Ascending aorta (tissue), 2 donors: Measurements from ENCODE around the gene IWS1. TPM values are rescaled to one million over a fixed set of nuclear protein-coding genes. Genes with fewer than 3 reads are reported as not detected.

ENCODE experiments used
- DNase-seq, 2 donors: peaks; one replicate each; pipeline ENCODE4 v3.0.0-alpha.2; 2019; ENCODE audit warnings: low spot score in 2 of 2
- H3K27ac ChIP-seq, 2 donors: fragments of 200-600 bp; sonication (generic); one replicate each; pipeline ENCODE4 v1.5.1; 2016 to 2017; ENCODE audit warnings: mild to moderate bottlenecking in 1 of 2
- H3K27me3 ChIP-seq: fragments of 200-600 bp; sonication (generic); one replicate; pipeline ENCODE4 v1.5.1; 2017
- H3K36me3 ChIP-seq, 2 donors: fragments of 200-600 bp; sonication (generic); one replicate each; pipeline ENCODE4 v1.5.1; 2016
- H3K4me1 ChIP-seq, 2 donors: fragments of 200-600 bp; sonication (generic); one replicate each; pipeline ENCODE4 v1.5.1; 2016 to 2017; ENCODE audit warnings: mild to moderate bottlenecking in 1 of 2
- H3K4me3 ChIP-seq, 2 donors: fragments of 200-600 bp; sonication (generic); one replicate each; pipeline ENCODE4 v1.5.1; 2016 to 2017; ENCODE audit warnings: mild to moderate bottlenecking in 1 of 2
- H3K9me3 ChIP-seq, 2 donors: fragments of 200-600 bp; sonication (generic); one replicate each; pipeline ENCODE4 v1.5.1; 2016
- CTCF ChIP-seq, 3 experiments: fragments of 200-600 bp in 2 of 3; fragments of 450-650 bp in 1 of 3; sonication (generic) in 2 of 3; IDR thresholded peaks; one replicate each; pipeline ENCODE4 v1.5.1; 2016 to 2019; ENCODE audit warnings: antibody characterized with exemption in 3 of 3, mild to moderate bottlenecking in 1 of 3, moderate library complexity in 1 of 3
- intact Hi-C: fragments of 100-400 bp; cut with DNase I; formaldehyde crosslinking; loops from one replicate; pipeline ENCODE4 v1.15.1; 2023
- total RNA-seq: library from RNA; depleted of rRNA; stranded (reverse); fragments of >200 nt; gene quantifications from one replicate; pipeline ENCODE4 v1.1.0, GENCODE V29; 2016

IWS1 gene
- total RNA-seq, 1 donor from 2014 or later, result 54.6 TPM

- no peak overlapping the region for H3K4me3 ChIP-seq
- no peaks in the 10 kb centered on the region for H3K9me3 ChIP-seq
- intact Hi-C loops, result no loop called here
- no peak for TF ChIP-seq CTCF (IDR thresholded peaks at IDR 0.05)
- peaks cover 0 to 15% of the 10 kb centered on the region in 2 donors for H3K4me1 ChIP-seq
- peak overlapping the region in 1 of 2 donors; percentile 41 for H3K27ac ChIP-seq
- DNase-seq, result no peak
- no peaks in the 10 kb centered on the region for H3K27me3 ChIP-seq
- H3K36me3 ChIP-seq, result no peaks in the 10 kb centered on the region
Observed at GRCh38 chr2:127559454-127559853, 33.2 kb upstream of the IWS1 start.

- TF ChIP-seq CTCF (IDR thresholded peaks at IDR 0.05), result no peak
- intact Hi-C loops, result no loop called here
- H3K27me3 ChIP-seq, result no peaks in the 10 kb centered on the region
- DNase-seq, result peak in 1 of 2 donors; percentile 38
- no peaks in the 10 kb centered on the region for H3K36me3 ChIP-seq
- H3K27ac ChIP-seq, result no peak overlapping the region
- H3K4me1 ChIP-seq, result peaks cover 0 to 15% of the 10 kb centered on the region in 2 donors
- no peak overlapping the region for H3K4me3 ChIP-seq
- H3K9me3 ChIP-seq, result no peaks in the 10 kb centered on the region
Observed at GRCh38 chr2:127558911-127559310, 32.6 kb upstream of the IWS1 start.

- H3K27ac ChIP-seq, result no peak overlapping the region
- no peaks in the 10 kb centered on the region for H3K9me3 ChIP-seq
- DNase-seq, result no peak
Observed at GRCh38 chr2:127552846-127553245, 26.6 kb upstream of the IWS1 start.

GRCh38 chr2:127552336-127552735 is 26.0 kb upstream of the IWS1 start:
- Histone ChIP-seq H3K27me3 (no peaks in the 10 kb centered on the region), H3K27ac (no peak overlapping the region), H3K36me3 (no peaks in the 10 kb centered on the region), H3K9me3 (no peaks in the 10 kb centered on the region), H3K4me3 (no peak overlapping the region), H3K4me1 (no peaks in the 10 kb centered on the region)
- intact Hi-C loops, result no loop called here
- TF ChIP-seq CTCF (IDR thresholded peaks at IDR 0.05), result no peak
- no peak for DNase-seq

More at GRCh38 chr2:127552846-127553245, 26.6 kb upstream of the IWS1 start:
- Histone ChIP-seq H3K4me1 (no peaks in the 10 kb centered on the region), H3K4me3 (no peak overlapping the region), H3K36me3 (no peaks in the 10 kb centered on the region), H3K27me3 (no peaks in the 10 kb centered on the region)
- TF ChIP-seq CTCF (IDR thresholded peaks at IDR 0.05), result no peak
- intact Hi-C loops, result no loop called here

- no peak overlapping the region for H3K4me3 ChIP-seq
- no peak overlapping the region for H3K27ac ChIP-seq
- H3K9me3 ChIP-seq, result no peaks in the 10 kb centered on the region
- TF ChIP-seq CTCF (IDR thresholded peaks at IDR 0.05), result no peak
- no peak for DNase-seq
- intact Hi-C loops, result no loop called here
- H3K36me3 ChIP-seq, result no peaks in the 10 kb centered on the region
- no peaks in the 10 kb centered on the region for H3K27me3 ChIP-seq
- H3K4me1 ChIP-seq, result no peaks in the 10 kb centered on the region
Observed at GRCh38 chr2:127551221-127551930, 25.1 kb upstream of the IWS1 start.
